HG03103 (cell line): ENCODE results near the gene SLC36A3.
"Not testable (repeated sequence)": the region's sequence is repeated elsewhere in the genome, so short reads cannot be mapped to it uniquely, and the experiment has no call there.

Source experiments
- ATAC-seq: cut with Tn5 transposase; IDR thresholded peaks from one replicate; pipeline ENCODE4 v1.9.1; 2021; ENCODE audit warnings: low read depth; ENCODE audit not compliant: unreplicated experiment

The SLC36A3 gene

DNA sequence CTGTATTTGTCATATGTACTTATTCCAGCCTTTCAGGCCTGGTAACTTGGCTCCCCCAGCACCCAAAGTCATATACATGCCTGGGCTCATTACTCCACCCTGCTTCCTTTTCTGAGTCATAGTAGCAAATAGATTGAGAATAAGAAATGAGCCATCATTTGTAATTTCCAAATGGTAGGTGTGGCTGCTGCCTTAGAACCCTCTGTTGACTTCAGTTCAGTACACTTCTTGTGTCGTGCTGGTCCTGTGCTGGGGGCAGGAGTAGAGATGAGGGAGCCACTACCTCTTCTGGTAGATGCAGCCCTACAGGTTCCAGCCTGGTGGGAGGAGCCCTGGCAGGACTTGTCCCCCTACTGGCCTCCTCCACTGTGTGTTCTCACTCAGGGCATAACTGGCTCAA is 39.5 kb downstream of the SLC36A3 start:
- ATAC-seq, result no peak

DNA sequence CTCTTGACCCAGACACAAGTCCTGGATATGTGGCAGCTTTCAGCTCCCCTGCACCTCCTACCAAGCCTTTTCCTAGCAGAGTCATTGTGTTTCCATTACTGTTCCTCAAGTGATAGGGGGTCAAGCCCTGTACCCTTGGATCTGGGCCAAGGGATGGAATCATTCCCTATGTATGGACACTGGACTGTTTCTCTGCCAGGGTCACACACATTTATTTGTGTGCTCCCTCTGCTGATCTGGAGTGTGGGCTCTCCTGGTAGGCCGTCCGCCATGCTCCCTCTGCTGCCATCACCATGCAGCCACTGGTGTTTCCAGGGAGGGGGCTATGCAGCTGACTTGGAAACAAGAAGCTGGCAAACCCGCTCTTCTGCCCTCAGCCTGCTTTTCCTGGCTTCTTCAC is 41.0 kb downstream of the SLC36A3 start:
- ATAC-seq, result no peak

GRCh38 chr5:151259931-151260330 is 43.6 kb downstream of the SLC36A3 start:
- no peak for ATAC-seq

DNA sequence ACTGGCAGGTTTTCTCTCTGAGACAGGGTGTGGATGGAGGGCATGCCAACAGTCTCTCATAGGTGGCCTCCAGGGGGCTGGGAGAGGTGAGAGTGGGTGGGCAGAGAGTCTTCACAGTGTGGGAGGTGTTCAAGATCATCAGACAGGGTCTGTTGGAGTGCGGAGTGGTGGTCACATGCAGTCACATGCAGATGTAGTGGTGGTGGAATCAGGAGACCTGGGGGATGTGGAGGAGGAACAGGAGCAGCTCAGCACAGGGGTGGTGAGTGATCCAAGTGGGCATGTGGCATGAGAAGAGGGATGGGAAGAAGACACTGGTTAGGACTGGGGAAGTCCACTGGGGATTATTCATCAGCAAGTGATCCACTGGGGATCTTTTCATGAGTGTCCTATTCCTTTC is 44.8 kb downstream of the SLC36A3 start:
- ATAC-seq, result no peak

DNA sequence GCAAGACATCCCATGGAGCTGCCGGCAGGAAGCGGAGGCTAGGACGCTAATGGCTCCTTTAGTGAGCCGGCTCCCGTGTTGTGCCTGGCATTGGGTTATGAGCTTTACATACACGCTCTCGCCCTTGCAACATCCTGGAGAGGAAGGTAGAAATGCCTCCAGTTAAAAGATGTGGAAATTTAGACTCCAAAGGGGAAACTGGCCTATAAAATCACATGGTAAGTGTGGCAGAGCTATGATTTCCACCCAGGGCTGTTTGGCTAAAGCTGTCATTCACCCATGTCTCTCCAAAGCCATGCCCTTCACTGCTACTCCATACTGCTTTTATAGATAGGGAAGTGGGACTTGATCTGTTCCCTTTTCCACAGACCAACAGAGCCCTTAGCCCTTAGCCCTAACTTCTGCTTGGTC is 45.4 kb downstream of the SLC36A3 start:
- ATAC-seq, result no peak

- peak; percentile 25 for ATAC-seq
Measured at GRCh38 chr5:151257731-151258181, 45.8 kb downstream of the SLC36A3 start.

- ATAC-seq, result peak; percentile 42
Measured at GRCh38 chr5:151255621-151256286, 47.8 kb downstream of the SLC36A3 start.

GRCh38 chr5:151254990-151255389 is 48.6 kb downstream of the SLC36A3 start:
- ATAC-seq, result not testable (repeated sequence)

- no peak for ATAC-seq
Measured at GRCh38 chr5:151254556-151254955, 49.0 kb downstream of the SLC36A3 start.

- ATAC-seq, result no peak
Measured at GRCh38 chr5:151253605-151253950, 50.0 kb downstream of the SLC36A3 start.

- ATAC-seq, result peak; percentile 73
Measured at GRCh38 chr5:151252762-151253604, 50.6 kb downstream of the SLC36A3 start, which contains the start of gene GM2A. Gene GM2A, plus strand, starts transcription at chr5:151253185. Its CDS starts 32 bp downstream, at chr5:151253217.

DNA sequence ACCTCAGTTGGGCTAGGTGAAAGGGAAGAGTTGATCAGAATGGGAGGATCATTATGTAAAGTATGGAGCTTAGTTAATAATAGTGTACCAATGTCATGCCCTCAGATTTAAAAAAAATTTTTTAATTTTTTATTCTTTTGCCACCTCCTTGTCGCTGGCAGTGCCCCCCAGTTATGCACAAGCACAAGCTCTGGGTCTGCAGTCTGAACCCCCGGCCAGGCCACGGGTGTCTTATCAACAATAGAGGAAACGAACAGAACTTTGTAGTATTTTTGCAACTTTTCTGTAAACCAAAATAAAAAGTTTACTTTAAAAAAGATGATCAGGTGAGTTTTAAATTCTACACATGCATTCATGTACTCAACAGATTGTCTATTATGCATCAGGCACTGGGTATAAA is 51.9 kb downstream of the SLC36A3 start:
- no peak for ATAC-seq

DNA sequence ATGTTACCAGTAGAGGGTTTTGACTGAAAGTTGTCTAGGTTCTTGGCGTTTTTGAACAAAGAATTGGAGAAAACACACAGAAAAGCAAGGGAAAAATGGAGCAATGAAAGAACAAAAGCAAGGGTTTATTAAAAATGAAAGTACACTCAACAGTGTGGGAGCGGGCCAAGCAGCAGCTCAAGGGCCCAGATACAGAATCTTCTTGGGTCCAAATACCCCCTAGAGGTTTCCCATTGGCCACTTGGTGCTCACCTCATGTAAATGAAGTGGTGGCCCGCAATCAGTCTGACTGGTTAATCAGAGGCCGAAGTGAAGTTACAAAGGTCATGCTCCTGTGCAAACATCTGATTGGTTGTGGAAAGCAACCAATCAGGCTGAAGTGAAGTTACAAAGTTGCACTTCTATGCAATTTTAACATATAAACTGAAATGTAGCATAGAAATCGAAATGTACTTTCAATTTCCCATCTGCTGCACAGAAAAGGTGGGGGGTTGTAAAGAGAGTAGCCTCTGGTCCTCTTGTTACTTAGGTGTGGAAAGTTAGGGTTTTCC is 52.5 kb downstream of the SLC36A3 start:
- no peak for ATAC-seq

DNA sequence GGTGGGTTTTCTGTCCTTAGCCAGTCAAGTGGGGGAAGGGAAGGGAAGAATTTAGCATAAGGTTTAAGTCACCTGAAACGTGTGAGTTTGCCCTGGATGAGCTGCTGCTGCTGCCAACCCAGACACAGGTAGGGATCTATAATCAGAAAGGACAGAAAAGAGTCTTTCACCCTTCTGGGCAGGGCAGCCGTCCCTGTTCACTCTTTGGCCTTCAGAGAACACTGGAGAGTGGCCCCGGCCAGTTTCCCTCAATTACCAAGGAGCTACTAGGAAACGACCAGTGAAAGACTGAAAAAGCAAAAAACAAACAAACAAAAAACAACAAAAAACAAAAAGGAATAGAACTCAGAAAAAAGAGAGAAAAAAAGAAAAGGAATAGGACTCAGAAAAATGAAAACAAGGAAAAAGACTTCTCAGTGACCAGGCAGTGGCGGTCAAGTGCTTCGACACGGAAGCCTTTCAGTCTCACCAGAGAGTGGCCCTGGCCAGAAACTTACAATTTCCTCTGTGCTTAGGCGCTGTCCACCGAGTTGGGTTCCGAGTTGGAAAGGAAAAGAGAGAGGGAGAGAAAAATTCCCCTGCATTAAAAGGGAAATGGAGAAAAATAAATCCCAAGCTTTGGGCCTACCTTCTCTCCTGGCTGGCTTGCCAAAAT is 53.1 kb downstream of the SLC36A3 start:
- no peak for ATAC-seq

- ATAC-seq, result no peak
Measured at GRCh38 chr5:151249281-151249680, 54.3 kb downstream of the SLC36A3 start.

DNA sequence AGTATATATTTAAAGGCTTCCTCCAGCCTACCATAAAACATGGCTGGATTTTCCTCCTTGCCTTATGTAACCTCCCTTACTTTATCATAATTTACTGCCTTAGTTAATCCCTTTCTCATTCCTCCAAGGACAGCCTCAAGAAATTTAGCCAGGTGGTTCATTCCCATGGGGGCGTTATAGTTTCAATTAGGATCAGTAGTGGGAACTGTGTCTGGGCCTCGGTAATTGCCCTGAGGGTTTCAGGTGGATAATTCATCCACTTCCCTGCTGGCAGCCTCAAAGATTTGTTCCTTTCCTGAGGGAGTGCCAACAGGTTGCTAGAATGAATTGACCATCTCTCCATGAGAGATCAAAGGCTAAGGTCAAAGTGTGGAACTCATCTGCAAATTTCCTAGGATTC is 54.9 kb downstream of the SLC36A3 start:
- ATAC-seq, result no peak

- ATAC-seq, result no peak
Measured at GRCh38 chr5:151245680-151246219, 57.8 kb downstream of the SLC36A3 start.

- ATAC-seq, result no peak
Measured at GRCh38 chr5:151244206-151244605, 59.4 kb downstream of the SLC36A3 start.

GRCh38 chr5:151243564-151243963 is 60.0 kb downstream of the SLC36A3 start:
- ATAC-seq, result no peak

DNA sequence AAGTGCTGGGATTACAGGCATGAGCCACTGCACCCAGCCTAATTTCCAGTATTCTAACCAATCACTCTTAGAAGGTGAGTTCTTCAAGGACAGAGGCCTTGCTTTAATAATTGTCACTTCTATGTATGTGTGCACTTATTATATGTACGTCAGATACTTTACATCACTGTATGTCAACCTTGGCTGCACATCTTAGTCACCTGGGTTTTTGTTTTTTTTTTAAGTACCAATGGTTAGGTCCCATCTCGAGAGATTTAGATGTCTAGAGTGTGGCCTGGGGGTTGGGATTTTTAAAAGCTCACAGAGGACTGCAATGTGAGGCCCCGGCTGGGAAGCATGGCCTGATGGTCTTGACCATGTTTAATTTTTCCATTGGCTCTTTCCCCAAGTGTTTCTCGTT is 60.4 kb downstream of the SLC36A3 start:
- no peak for ATAC-seq
